K562 (cell line): ENCODE results near the gene STK16. TPM values are rescaled to one million over a fixed set of nuclear protein-coding genes. Genes with fewer than 3 reads are reported as not detected.

Experiments
- ATAC-seq: fragments of 200-7000 bp; cut with Tn5 transposase; 3 replicates; pipeline ENCODE4 v1.9.1; 2020; ENCODE audit warnings: moderate library complexity
- BruUV-seq: library from RNA; stranded (reverse); fragments of 400-500 nt; replicated peaks from 2 replicates; lab custom pipeline; 2021; lab: Mats Ljungman, UMichigan
- CTCF ChIA-PET: fragments of 300-600 bp; formaldehyde crosslinking; extraction: SDS; loops from one replicate; lab custom pipeline; 2021; ENCODE audit warnings: low intra/inter-chr PET ratio; lab: Yijun Ruan, JAX
- POLR2A ChIA-PET: fragments of 300-600, 350-650 bp; sonication (Branson Sonifier 250); formaldehyde crosslinking; extraction: SDS; loops from one replicate; lab custom pipeline; 2021; ENCODE audit warnings: antibody characterized with exemption, inconsistent platforms; lab: Yijun Ruan, JAX
- DNase-seq, 4 experiments: peaks; one replicate each; pipeline versions ENCODE4 v3.0.0 to v3.0.0-alpha.2; 2011 to 2018; ENCODE audit warnings: low spot score in 3 of 4, mixed read lengths in 3 of 4; ENCODE audit errors: extremely low read depth in 1 of 4
- FAIRE-seq: peaks from 2 replicates; lab custom pipeline; 2011; peaks lifted over from hg19 to GRCh38; lab: Jason Lieb, UNC
- H2AFZ ChIP-seq: 2 replicates; pipeline ENCODE4 v1.6.0; 2011; ENCODE audit warnings: low read depth, low read length, control low read depth, inconsistent platforms
- H3K27ac ChIP-seq: fragments of 200-600 bp; 3 replicates; pipeline ENCODE4 v1.8.0; 2011; ENCODE audit warnings: low read depth, mild to moderate bottlenecking, control low read depth, inconsistent platforms, low read length, moderate library complexity, mixed read lengths; ENCODE audit errors: extremely low read depth
- H3K27me3 ChIP-seq, 2 experiments: fragments of 300-600 bp in 1 of 2; 2 replicates in 1 of 2; 3 replicates in 1 of 2; pipeline versions ENCODE4 v1.6.0 to v1.8.0; 2011; ENCODE audit warnings: inconsistent platforms in 2 of 2, low read length in 2 of 2, mild to moderate bottlenecking in 1 of 2, mixed read lengths in 1 of 2, moderate library complexity in 1 of 2; ENCODE audit not compliant: control insufficient read depth in 2 of 2, insufficient read depth in 2 of 2
- H3K36me3 ChIP-seq: fragments of 300-600 bp; 3 replicates; pipeline ENCODE4 v1.8.0; 2011; ENCODE audit warnings: mild to moderate bottlenecking, low read length, inconsistent platforms; ENCODE audit not compliant: control insufficient read depth, insufficient read depth
- H3K4me1 ChIP-seq, 2 experiments: fragments of 200-600 bp in 1 of 2; replicated peaks in 1 of 2; 2 replicates in 1 of 2; 3 replicates in 1 of 2; pipeline versions ENCODE4 v1.5.1 to v1.8.0; 2011; ENCODE audit warnings: inconsistent platforms in 2 of 2, low read length in 2 of 2, mild to moderate bottlenecking in 1 of 2, mixed read lengths in 1 of 2, moderate library complexity in 1 of 2; ENCODE audit not compliant: control insufficient read depth in 2 of 2, insufficient read depth in 2 of 2
- H3K4me2 ChIP-seq: 2 replicates; pipeline ENCODE4 v1.6.1; 2011; ENCODE audit warnings: low read length, control low read depth, inconsistent platforms, mixed read lengths; ENCODE audit not compliant: insufficient read depth
- H3K4me3 ChIP-seq: fragments of 200-600 bp; sonication (generic), shearing (Covaris generic); 2 replicates; pipeline ENCODE4 v1.5.1; 2016; ENCODE audit warnings: control low read depth, inconsistent platforms
- H3K79me2 ChIP-seq: fragments of 200-600 bp; 3 replicates; pipeline ENCODE4 v1.8.0; 2011; ENCODE audit warnings: low read length, inconsistent platforms; ENCODE audit not compliant: control insufficient read depth, insufficient read depth
- H3K9ac ChIP-seq, 2 experiments: 2 replicates each; pipeline versions ENCODE4 v1.6.0 to v1.6.1; 2011; ENCODE audit warnings: low read depth in 2 of 2, low read length in 2 of 2, control low read depth in 1 of 2, inconsistent platforms in 1 of 2, mild to moderate bottlenecking in 1 of 2, mixed read lengths in 1 of 2; ENCODE audit not compliant: insufficient read depth in 1 of 2
- H3K9me1 ChIP-seq: one replicate; pipeline ENCODE4 v1.6.0; 2011; ENCODE audit warnings: inconsistent platforms, mild to moderate bottlenecking, low read length, moderate library complexity; ENCODE audit not compliant: control insufficient read depth, insufficient read depth
- H3K9me3 ChIP-seq: replicated peaks from 2 replicates; pipeline ENCODE4 v1.5.1; 2011; ENCODE audit warnings: low read depth, low read length, inconsistent platforms; ENCODE audit not compliant: control insufficient read depth, insufficient read depth
- H4K20me1 ChIP-seq: replicated peaks from 2 replicates; pipeline ENCODE4 v1.6.1; 2011; ENCODE audit warnings: low read length, inconsistent platforms, mixed read lengths; ENCODE audit not compliant: control insufficient read depth, insufficient read depth
- ADNP ChIP-seq: fragments of 200-800 bp; sonication (Bioruptor generic); IDR thresholded peaks from 2 replicates; pipeline ENCODE4 v1.6.1; 2016; ENCODE audit warnings: missing genetic modification characterization, missing compliant biosample characterization
- ARID4B ChIP-seq: sonication (generic); formaldehyde crosslinking; IDR thresholded peaks from 2 replicates; pipeline ENCODE4 v1.8.0; 2022; ENCODE audit warnings: mild to moderate bottlenecking, missing genetic modification reagents
- CTCFL ChIP-seq: IDR thresholded peaks from 2 replicates; pipeline ENCODE4 v1.6.1; 2011; ENCODE audit warnings: borderline replicate concordance, low read depth, mild to moderate bottlenecking, moderate library complexity, low read length; ENCODE audit not compliant: insufficient read depth, poor library complexity, severe bottlenecking
- HMG20A ChIP-seq: fragments of 450-650 bp; formaldehyde crosslinking; conservative IDR thresholded peaks from 2 replicates; pipeline ENCODE4 v1.4.0; 2020; ENCODE audit warnings: mild to moderate bottlenecking, mixed read lengths
- KDM4B ChIP-seq, 2 experiments: fragments of 450-650 bp in 1 of 2; sonication (generic) in 1 of 2; IDR thresholded peaks; 2 replicates each; pipeline ENCODE4 v1.6.1; 2016 to 2017; ENCODE audit warnings: borderline replicate concordance in 2 of 2, antibody characterized with exemption in 1 of 2, low read depth in 1 of 2, mild to moderate bottlenecking in 1 of 2
- RBM22 ChIP-seq: fragments of 200-400 bp; formaldehyde crosslinking; IDR thresholded peaks from 2 replicates; pipeline ENCODE4 v1.6.1; 2018; ENCODE audit warnings: low read length, low read depth; ENCODE audit not compliant: poor library complexity, severe bottlenecking
- TARDBP ChIP-seq: fragments of 450-650 bp; IDR thresholded peaks from 2 replicates; pipeline ENCODE4 v1.6.1; 2016
- TCF7L2 ChIP-seq: fragments of 150-350 bp; IDR thresholded peaks from 2 replicates; pipeline ENCODE4 v1.6.1; 2016; ENCODE audit warnings: low read depth, mild to moderate bottlenecking, low read length, moderate library complexity
- ZFX ChIP-seq: sonication (generic); formaldehyde crosslinking; IDR thresholded peaks from 2 replicates; pipeline ENCODE4 v1.8.0; 2022; ENCODE audit warnings: mild to moderate bottlenecking, missing genetic modification reagents, moderate library complexity
- ZHX1 ChIP-seq: fragments of 150-350 bp; conservative IDR thresholded peaks from 2 replicates; pipeline ENCODE4 v1.6.1; 2014; ENCODE audit warnings: low read length
- ZNF217 ChIP-seq: sonication (generic); formaldehyde crosslinking; IDR thresholded peaks from 2 replicates; pipeline ENCODE4 v1.8.0; 2022; ENCODE audit warnings: mild to moderate bottlenecking, missing genetic modification reagents
- ZNF511 ChIP-seq: sonication (generic); formaldehyde crosslinking; IDR thresholded peaks from 2 replicates; pipeline ENCODE4 v1.8.0; 2022; ENCODE audit warnings: mild to moderate bottlenecking, missing genetic modification reagents
- WGBS: fragments of 100-300 bp; shearing (Covaris generic); methylation state at CpG from one replicate; pipeline ENCODE4 v1.1.6; 2016; ENCODE audit warnings: low coverage, mixed read lengths; ENCODE audit not compliant: insufficient coverage; ENCODE audit errors: missing lambda C conversion rate; 5-methylcytosine and 5-hydroxymethylcytosine counted together
- in situ Hi-C: fragments of 300-500 bp; cut with MboI; formaldehyde crosslinking; loops from 4 replicates; pipeline ENCODE4 v1.15.0; 2018; ENCODE audit warnings: inconsistent platforms, mixed read lengths
- intact Hi-C: fragments of 100-400 bp; cut with micrococcal nuclease; formaldehyde crosslinking; loops from 2 replicates; pipeline ENCODE4 v1.14.2; 2022
- polyA plus RNA-seq, 8 experiments: library from polyadenylated mRNA; depleted of rRNA in 4 of 8; stranded (reverse) in 5 of 8; unstranded in 3 of 8; fragments of >200 nt; fragmentation: Nextera tagmentation in 2 of 8; fragmentation: Illumina TruSeq in 1 of 8; extraction: Ambion mirVana in 2 of 8; extraction: Trizol in 1 of 8; gene quantifications; 2 replicates each; pipeline versions ENCODE4 v1.2.1 to v1.2.3, GENCODE V29; 2011 to 2014; ENCODE audit warnings: inconsistent platforms in 1 of 8, missing spikeins in 1 of 8
- total RNA-seq, 7 experiments: library from RNA; depleted of rRNA in 6 of 7; stranded (reverse); fragments of >200 nt in 6 of 7; fragmentation: Illumina TruSeq in 2 of 7; extraction: Trizol in 2 of 7; gene quantifications; 2 replicates each; pipeline versions ENCODE4 v1.2.1 to v1.2.3, GENCODE V29; 2011 to 2021; ENCODE audit warnings: low replicate concordance in 1 of 7

STK16 gene
- total and polyA plus RNA-seq, 9 of the 15 experiments (the other 6 are each of a cell fraction or from before 2014, with no cell fraction given): 5.4 to 36.2 (median 17.8) TPM

GRCh38 chr2:219214786-219215185 lies 30.5 kb upstream of the STK16 start:
- POLR2A ChIA-PET: interaction anchor here (0.6 to 1.2 kb wide), 3 partner anchors 9 to 60 kb away, joined by 3 read pairs; no protein-coding TSS in a partner anchor
- TF ChIP-seq CTCFL: no peak
- TF ChIP-seq HMG20A (CRISPR knock-in tag): no peak
- no peak for TF ChIP-seq RBM22
- no peak for TF ChIP-seq ARID4B (CRISPR knock-in tag)
- TF ChIP-seq KDM4B (IDR thresholded peaks at IDR 0.05; ENCODE audit: borderline replicate concordance in 2 of 2, low read depth in 1 of 2): no peak
- TF ChIP-seq TCF7L2: no peak
- no peak for TF ChIP-seq TARDBP
- no peak for TF ChIP-seq ZNF217
- TF ChIP-seq ZHX1: no peak
- no peak for TF ChIP-seq ADNP (tag)
- no peak for TF ChIP-seq ZFX (CRISPR knock-in tag)
- no peak for TF ChIP-seq ZNF511 (CRISPR knock-in tag)

More at GRCh38 chr2:219214786-219215185, 30.5 kb upstream of the STK16 start:
- Histone ChIP-seq H3K9ac (no peak overlapping the region), H3K9me1 (no peaks in the 10 kb centered on the region), H3K4me2 (no peak overlapping the region), H4K20me1 (0 out of 2 replicates have a peak, but pooled peaks cover 2% of the 10 kb centered on the region), H3K27ac (no peak overlapping the region), H3K36me3 (peaks cover 70% of the 10 kb centered on the region), H3K4me3 (no peak overlapping the region), H3K79me2 (peaks cover 27% of the 10 kb centered on the region), H3K27me3 (no peaks in the 10 kb centered on the region), H3K9me3 (no peaks in the 10 kb centered on the region), H3K4me1 (peaks cover 13 to 35% of the 10 kb centered on the region in 2 experiments; a peak in 4 of 5 replicates), H2AFZ (no peak overlapping the region)
- intact Hi-C loops (no loop called here), in situ Hi-C loops (no loop called here)
- 94% methylated on average over 6 of the region's 6 CpGs for WGBS
- ATAC-seq (no peak), DNase-seq (no peak), FAIRE-seq (no peak)
- no TSS peak for BruUV-seq
- CTCF ChIA-PET: no interaction called here
